Adrenal gland (tissue), 5 donors: ENCODE measurements around the gene ETV6.

Experiments
- POLR2A ChIP-seq, 2 donors: fragments of 450-650 bp; IDR thresholded peaks; one replicate each; pipeline ENCODE4 v1.6.1; 2017; ENCODE audit warnings: antibody characterized with exemption in 2 of 2, mild to moderate bottlenecking in 2 of 2, moderate library complexity in 1 of 2
- TF ChIP-seq, protein P1 (sequence below), 6 experiments: fragments of 450-650 bp in 4 of 6; fragments of 200-600 bp in 2 of 6; sonication (generic) in 1 of 6; IDR thresholded peaks; 1 replicate in 5 of 6; 2 replicates in 1 of 6; pipeline versions ENCODE4 v1.5.1 to v1.8.0; 2016 to 2021; ENCODE audit warnings: antibody characterized with exemption in 6 of 6, mild to moderate bottlenecking in 2 of 6, moderate library complexity in 1 of 6
- donor health status: DM: no; HTN: no; CAD: no.

GRCh38 chr12:11655842-11656241 is 6.4 kb downstream of the ETV6 start:
- TF ChIP-seq, protein P1, sequence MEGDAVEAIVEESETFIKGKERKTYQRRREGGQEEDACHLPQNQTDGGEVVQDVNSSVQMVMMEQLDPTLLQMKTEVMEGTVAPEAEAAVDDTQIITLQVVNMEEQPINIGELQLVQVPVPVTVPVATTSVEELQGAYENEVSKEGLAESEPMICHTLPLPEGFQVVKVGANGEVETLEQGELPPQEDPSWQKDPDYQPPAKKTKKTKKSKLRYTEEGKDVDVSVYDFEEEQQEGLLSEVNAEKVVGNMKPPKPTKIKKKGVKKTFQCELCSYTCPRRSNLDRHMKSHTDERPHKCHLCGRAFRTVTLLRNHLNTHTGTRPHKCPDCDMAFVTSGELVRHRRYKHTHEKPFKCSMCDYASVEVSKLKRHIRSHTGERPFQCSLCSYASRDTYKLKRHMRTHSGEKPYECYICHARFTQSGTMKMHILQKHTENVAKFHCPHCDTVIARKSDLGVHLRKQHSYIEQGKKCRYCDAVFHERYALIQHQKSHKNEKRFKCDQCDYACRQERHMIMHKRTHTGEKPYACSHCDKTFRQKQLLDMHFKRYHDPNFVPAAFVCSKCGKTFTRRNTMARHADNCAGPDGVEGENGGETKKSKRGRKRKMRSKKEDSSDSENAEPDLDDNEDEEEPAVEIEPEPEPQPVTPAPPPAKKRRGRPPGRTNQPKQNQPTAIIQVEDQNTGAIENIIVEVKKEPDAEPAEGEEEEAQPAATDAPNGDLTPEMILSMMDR (IDR thresholded peaks at IDR 0.05) = no peak
- no peak for TF ChIP-seq POLR2A (IDR thresholded peaks at IDR 0.05)
